HepG2 (cell line): ENCODE data around the gene RBM15B.

Source experiments
- PAX8 ChIP-seq: sonication (generic); formaldehyde crosslinking; IDR thresholded peaks from 2 replicates; pipeline ENCODE4 v1.8.0; 2022; ENCODE audit warnings: mild to moderate bottlenecking, missing genetic modification reagents, borderline replicate concordance
- TBP ChIP-seq: sonication (generic); formaldehyde crosslinking; IDR thresholded peaks from 2 replicates; pipeline ENCODE4 v1.5.0; 2020; ENCODE audit warnings: missing genetic modification reagents
- TF ChIP-seq, protein P1 (sequence below): sonication (generic); formaldehyde crosslinking; IDR thresholded peaks from 2 replicates; pipeline ENCODE4 v1.5.0; 2020; ENCODE audit warnings: mild to moderate bottlenecking, missing genetic modification reagents, moderate library complexity

DNA sequence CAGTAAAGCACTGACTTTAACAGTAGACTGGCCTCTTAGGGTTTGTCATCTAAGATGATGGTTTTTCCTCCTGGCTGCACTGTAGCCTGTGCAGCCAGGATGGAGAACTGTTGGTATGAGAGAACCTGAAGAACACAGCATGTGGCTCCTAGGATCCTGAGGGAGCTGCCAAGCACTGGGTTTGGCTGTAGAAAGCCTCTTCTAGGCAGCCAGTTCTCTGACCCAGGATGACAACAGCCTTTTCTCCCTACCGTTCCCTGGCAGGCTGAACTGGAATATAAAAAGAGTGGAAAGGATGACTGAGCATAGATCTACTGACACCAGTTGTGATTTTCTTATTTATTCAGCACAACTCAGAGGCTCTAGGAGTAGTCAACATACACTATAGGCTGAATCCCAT is 40.3 kb upstream of the RBM15B start:
- TF ChIP-seq, protein P1, sequence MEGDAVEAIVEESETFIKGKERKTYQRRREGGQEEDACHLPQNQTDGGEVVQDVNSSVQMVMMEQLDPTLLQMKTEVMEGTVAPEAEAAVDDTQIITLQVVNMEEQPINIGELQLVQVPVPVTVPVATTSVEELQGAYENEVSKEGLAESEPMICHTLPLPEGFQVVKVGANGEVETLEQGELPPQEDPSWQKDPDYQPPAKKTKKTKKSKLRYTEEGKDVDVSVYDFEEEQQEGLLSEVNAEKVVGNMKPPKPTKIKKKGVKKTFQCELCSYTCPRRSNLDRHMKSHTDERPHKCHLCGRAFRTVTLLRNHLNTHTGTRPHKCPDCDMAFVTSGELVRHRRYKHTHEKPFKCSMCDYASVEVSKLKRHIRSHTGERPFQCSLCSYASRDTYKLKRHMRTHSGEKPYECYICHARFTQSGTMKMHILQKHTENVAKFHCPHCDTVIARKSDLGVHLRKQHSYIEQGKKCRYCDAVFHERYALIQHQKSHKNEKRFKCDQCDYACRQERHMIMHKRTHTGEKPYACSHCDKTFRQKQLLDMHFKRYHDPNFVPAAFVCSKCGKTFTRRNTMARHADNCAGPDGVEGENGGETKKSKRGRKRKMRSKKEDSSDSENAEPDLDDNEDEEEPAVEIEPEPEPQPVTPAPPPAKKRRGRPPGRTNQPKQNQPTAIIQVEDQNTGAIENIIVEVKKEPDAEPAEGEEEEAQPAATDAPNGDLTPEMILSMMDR (CRISPR knock-in tag) = no peak
- TF ChIP-seq TBP (no peak), PAX8 (CRISPR knock-in tag) (no peak)
